ENCODE data around the gene ADORA3. TPM values are rescaled to one million over a fixed set of nuclear protein-coding genes. Genes with fewer than 3 reads are reported as not detected.
A peak's percentile ranks its signal among the peaks of the same experiment; 100 is the strongest.

Gene ADORA3
- total and polyA plus RNA-seq, 8 donors = 0.45 to 11.0 (median 0.82) TPM

- ATAC-seq (no peak), DNase-seq (no peak)
- H3K27ac ChIP-seq = no peak overlapping the region
- H3K9me3 ChIP-seq = no peaks in the 10 kb centered on the region
- H3K4me3 ChIP-seq = no peak overlapping the region
- intact Hi-C loops (cut with DNase I) = no loop called here
- peaks cover 0 to 33% of the 10 kb centered on the region in 2 donors for H3K4me1 ChIP-seq
- no peaks in the 10 kb centered on the region for H3K36me3 ChIP-seq
- no peak for TF ChIP-seq CTCF (IDR thresholded peaks at IDR 0.05)
- H3K27me3 ChIP-seq = no peaks in the 10 kb centered on the region
Measured at GRCh38 chr1:111499026-111499785, 4.2 kb downstream of the ADORA3 start.

- no peak for TF ChIP-seq CTCF (IDR thresholded peaks at IDR 0.05)
- H3K4me3 ChIP-seq = no peak overlapping the region
- peaks cover 0 to 16% of the 10 kb centered on the region in 2 donors for H3K4me1 ChIP-seq
- peak overlapping the region in 1 of 2 donors; percentile 48 for H3K27ac ChIP-seq
- no peaks in the 10 kb centered on the region for H3K36me3 ChIP-seq
- DNase-seq = no peak
- no peak for ATAC-seq
- intact Hi-C loops (cut with DNase I) = no loop called here
- no peaks in the 10 kb centered on the region for H3K27me3 ChIP-seq
- H3K9me3 ChIP-seq = no peaks in the 10 kb centered on the region
Measured at GRCh38 chr1:111497592-111497991, 5.8 kb downstream of the ADORA3 start.

- intact Hi-C loops (cut with DNase I) = no loop called here
- Histone ChIP-seq H3K4me1 (peaks cover 0 to 23% of the 10 kb centered on the region in 2 donors), H3K36me3 (no peaks in the 10 kb centered on the region), H3K27ac (no peak overlapping the region), H3K27me3 (no peaks in the 10 kb centered on the region), H3K4me3 (no peak overlapping the region), H3K9me3 (no peaks in the 10 kb centered on the region)
- ATAC-seq (no peak), DNase-seq (no peak)
- TF ChIP-seq CTCF (IDR thresholded peaks at IDR 0.05) = no peak
Measured at GRCh38 chr1:111496398-111496797, 7.0 kb downstream of the ADORA3 start.

- H3K36me3 ChIP-seq = no peaks in the 10 kb centered on the region
- H3K9me3 ChIP-seq = no peaks in the 10 kb centered on the region
- peaks cover 0 to 59% of the 10 kb centered on the region in 2 donors for H3K4me1 ChIP-seq
- no peaks in the 10 kb centered on the region for H3K27me3 ChIP-seq
- intact Hi-C loops (cut with DNase I) = no loop called here
- no peak for DNase-seq
- H3K27ac ChIP-seq = peak overlapping the region in 1 of 2 donors; percentile 94
- TF ChIP-seq CTCF (IDR thresholded peaks at IDR 0.05) = no peak
- H3K4me3 ChIP-seq = no peak overlapping the region
- no peak for ATAC-seq
Measured at GRCh38 chr1:111491070-111491469, 12.4 kb downstream of the ADORA3 start.

- Histone ChIP-seq H3K4me3 (no peak overlapping the region), H3K4me1 (peaks cover 0 to 60% of the 10 kb centered on the region in 2 donors), H3K36me3 (no peaks in the 10 kb centered on the region), H3K27me3 (no peaks in the 10 kb centered on the region), H3K27ac (peak overlapping the region; percentile 41 to 94), H3K9me3 (no peaks in the 10 kb centered on the region)
- ATAC-seq = no peak
- no peak for DNase-seq
- no peak for TF ChIP-seq CTCF (IDR thresholded peaks at IDR 0.05)
- intact Hi-C loops (cut with DNase I) = no loop called here
Measured at GRCh38 chr1:111490220-111490619, 13.2 kb downstream of the ADORA3 start.
